CD8-positive, alpha-beta memory T cell (primary cell): ENCODE results near the gene KIF9. TPM values are rescaled to one million over a fixed set of nuclear protein-coding genes. Genes with fewer than 3 reads are reported as not detected.
"Not testable (repeated sequence)": the region's sequence is repeated elsewhere in the genome, so short reads cannot be mapped to it uniquely, and the experiment has no call there.

Source experiments
- CTCF ChIA-PET: fragments of 350-600 bp; sonication (Branson Sonifier 250); formaldehyde crosslinking; loops from one replicate; lab custom pipeline; 2021; ENCODE audit warnings: antibody characterized with exemption; lab: Charles Lee
- POLR2A ChIA-PET: fragments of 350-600 bp; sonication (Branson Sonifier 250); formaldehyde crosslinking; loops from one replicate; lab custom pipeline; 2021; ENCODE audit warnings: antibody characterized with exemption; lab: Charles Lee
- DNase-seq, 5 donors: peaks; one replicate each; pipeline versions ENCODE4 v3.0.0 to v3.0.0-alpha.2; 2020 to 2022; ENCODE audit warnings: mixed read lengths in 1 of 5
- H3K27ac ChIP-seq: one replicate; pipeline ENCODE4 v1.7.0; 2013; ENCODE audit warnings: low read depth, mild to moderate bottlenecking, low read length, moderate library complexity
- H3K27me3 ChIP-seq: 2 replicates; pipeline ENCODE4 v1.7.0; 2013; ENCODE audit warnings: low read length, mild to moderate bottlenecking; ENCODE audit not compliant: insufficient read depth, poor library complexity, severe bottlenecking
- H3K36me3 ChIP-seq: 2 replicates; pipeline ENCODE4 v1.7.0; 2013; ENCODE audit warnings: mild to moderate bottlenecking, low read length, moderate library complexity; ENCODE audit not compliant: insufficient read depth
- H3K4me1 ChIP-seq: 2 replicates; pipeline ENCODE4 v1.7.0; 2013; ENCODE audit warnings: mild to moderate bottlenecking, low read length, moderate library complexity; ENCODE audit not compliant: insufficient read depth
- H3K4me3 ChIP-seq: 2 replicates; pipeline ENCODE4 v1.7.0; 2013; ENCODE audit warnings: mild to moderate bottlenecking, low read length
- H3K9me3 ChIP-seq: 2 replicates; pipeline ENCODE4 v1.7.0; 2013; ENCODE audit warnings: mild to moderate bottlenecking, low read length
- H3K27ac Mint-ChIP-seq, 8 donors: one replicate each; pipeline ENCODE4 v1.8.0; 2020 to 2021; ENCODE audit warnings: mixed read lengths in 8 of 8, mild to moderate bottlenecking in 6 of 8, inconsistent platforms in 3 of 8, moderate library complexity in 3 of 8
- H3K27me3 Mint-ChIP-seq, 2 donors: one replicate each; pipeline ENCODE4 v1.8.0; 2020 to 2021; ENCODE audit warnings: mixed read lengths in 2 of 2, mild to moderate bottlenecking in 1 of 2, moderate library complexity in 1 of 2
- H3K36me3 Mint-ChIP-seq, 3 donors: one replicate each; pipeline ENCODE4 v1.8.0; 2020 to 2021; ENCODE audit warnings: mixed read lengths in 3 of 3, inconsistent platforms in 1 of 3, mild to moderate bottlenecking in 1 of 3
- H3K4me1 Mint-ChIP-seq, 3 donors: one replicate each; pipeline ENCODE4 v1.8.0; 2020 to 2021; ENCODE audit warnings: mixed read lengths in 3 of 3, inconsistent platforms in 1 of 3, mild to moderate bottlenecking in 1 of 3
- H3K4me3 Mint-ChIP-seq, 7 donors: one replicate each; pipeline ENCODE4 v1.8.0; 2020 to 2021; ENCODE audit warnings: mixed read lengths in 7 of 7, mild to moderate bottlenecking in 6 of 7, moderate library complexity in 4 of 7, inconsistent platforms in 2 of 7
- H3K9me3 Mint-ChIP-seq, 5 donors: one replicate each; pipeline ENCODE4 v1.8.0; 2020 to 2022; ENCODE audit warnings: mixed read lengths in 5 of 5, mild to moderate bottlenecking in 3 of 5, moderate library complexity in 2 of 5, inconsistent platforms in 1 of 5
- polyA plus RNA-seq: library from polyadenylated mRNA; unstranded; fragments of 300-500 nt; fragmentation: Illumina TruSeq; gene quantifications from one replicate; pipeline ENCODE4 v1.2.3, GENCODE V29; 2021
- total RNA-seq, 2 experiments: library from RNA; stranded (reverse); gene quantifications; one replicate each; pipeline ENCODE4 v1.2.3, GENCODE V29; 2021

KIF9 gene, protein sequence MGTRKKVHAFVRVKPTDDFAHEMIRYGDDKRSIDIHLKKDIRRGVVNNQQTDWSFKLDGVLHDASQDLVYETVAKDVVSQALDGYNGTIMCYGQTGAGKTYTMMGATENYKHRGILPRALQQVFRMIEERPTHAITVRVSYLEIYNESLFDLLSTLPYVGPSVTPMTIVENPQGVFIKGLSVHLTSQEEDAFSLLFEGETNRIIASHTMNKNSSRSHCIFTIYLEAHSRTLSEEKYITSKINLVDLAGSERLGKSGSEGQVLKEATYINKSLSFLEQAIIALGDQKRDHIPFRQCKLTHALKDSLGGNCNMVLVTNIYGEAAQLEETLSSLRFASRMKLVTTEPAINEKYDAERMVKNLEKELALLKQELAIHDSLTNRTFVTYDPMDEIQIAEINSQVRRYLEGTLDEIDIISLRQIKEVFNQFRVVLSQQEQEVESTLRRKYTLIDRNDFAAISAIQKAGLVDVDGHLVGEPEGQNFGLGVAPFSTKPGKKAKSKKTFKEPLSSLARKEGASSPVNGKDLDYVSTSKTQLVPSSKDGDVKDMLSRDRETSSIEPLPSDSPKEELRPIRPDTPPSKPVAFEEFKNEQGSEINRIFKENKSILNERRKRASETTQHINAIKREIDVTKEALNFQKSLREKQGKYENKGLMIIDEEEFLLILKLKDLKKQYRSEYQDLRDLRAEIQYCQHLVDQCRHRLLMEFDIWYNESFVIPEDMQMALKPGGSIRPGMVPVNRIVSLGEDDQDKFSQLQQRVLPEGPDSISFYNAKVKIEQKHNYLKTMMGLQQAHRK
- total RNA-seq (1 to 10 TPM; 5.8 to 7.2 TPM), polyA plus RNA-seq (7.6 TPM)

DNA sequence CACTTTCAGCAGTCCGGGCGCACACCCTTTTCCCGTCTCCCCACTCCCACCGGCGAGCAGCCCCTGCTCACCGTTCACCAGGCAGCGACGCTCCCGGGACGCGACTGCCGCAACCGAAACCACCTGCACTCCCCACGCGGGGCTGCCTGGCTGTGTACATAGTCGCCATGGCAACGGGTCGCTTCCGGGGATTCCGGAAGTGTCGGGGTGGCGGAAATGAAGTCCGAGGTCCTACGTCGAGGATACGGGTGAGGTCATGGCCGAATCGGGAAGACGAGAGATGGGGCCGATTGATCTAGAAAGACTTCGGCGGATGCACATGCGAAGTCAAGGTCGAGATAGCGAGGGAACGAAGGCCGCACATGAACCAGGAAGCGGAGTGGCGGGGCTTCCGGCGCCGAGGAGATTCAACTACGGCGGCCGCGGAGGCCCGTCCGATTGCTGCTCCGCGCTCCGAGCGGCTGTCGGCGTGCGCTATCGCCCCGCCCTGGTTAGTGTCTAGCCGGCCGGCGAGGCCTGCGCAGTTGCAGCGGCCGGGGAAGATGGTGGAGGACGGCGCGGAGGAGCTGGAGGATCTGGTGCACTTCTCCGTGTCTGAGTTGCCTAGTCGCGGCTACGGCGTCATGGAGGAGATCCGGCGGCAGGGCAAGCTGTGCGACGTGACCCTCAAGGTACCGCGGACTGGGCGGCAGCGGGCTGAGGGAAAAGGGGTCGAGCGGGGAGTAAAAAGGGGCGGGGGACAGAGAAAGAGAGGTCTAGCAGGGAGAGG lies at the start of gene KIF9, which contains the start of gene KLHL18:
TSS of gene KIF9 (minus strand) at position 376 of the 769 bp plus-strand sequence. CDS start 5,425 bp downstream, outside the sequence.
TSS of gene KLHL18 (plus strand) at position 521 of the 769 bp plus-strand sequence. CDS start at position 543, 22 bp downstream.
- Mint-ChIP-seq H3K4me3 (peak within 1 kb of the TSS; percentile 91 to 100 (median 99)), H3K4me1 (peaks cover 31 to 53% (median 48%) of the 10 kb centered on the region in 3 donors), H3K9me3 (no peaks in the 10 kb centered on the region), H3K27me3 (peaks cover 0 to 6% of the 10 kb centered on the region in 2 donors), H3K27ac (peak within 1 kb of the TSS; percentile 96 to 100 (median 100)), H3K36me3 (peaks cover 0 to 26% (median 2%) of the 10 kb centered on the region in 3 donors)
- H3K4me1 ChIP-seq: peaks cover 41% of the 10 kb centered on the region
- no peaks in the 10 kb centered on the region for H3K9me3 ChIP-seq
- CTCF ChIA-PET: interaction anchor here (1.3 kb wide), 2 partner anchors 39 to 118 kb away, joined by 3 to 4 read pairs; partner anchors contain the start of gene SETD2
- peak within 1 kb of the TSS; percentile 97 for H3K4me3 ChIP-seq
- POLR2A ChIA-PET: interaction anchor here (1.6 to 2.2 kb wide), 2 partner anchors 119 to 274 kb away, joined by 4 to 16 read pairs; partner anchors contain the start of gene SETD2
- peaks cover 8% of the 10 kb centered on the region for H3K36me3 ChIP-seq
- H3K27ac ChIP-seq: peak within 1 kb of the TSS; percentile 100
- peak; percentile 96 to 99 (median 97) for DNase-seq
- no peaks in the 10 kb centered on the region for H3K27me3 ChIP-seq

DNA sequence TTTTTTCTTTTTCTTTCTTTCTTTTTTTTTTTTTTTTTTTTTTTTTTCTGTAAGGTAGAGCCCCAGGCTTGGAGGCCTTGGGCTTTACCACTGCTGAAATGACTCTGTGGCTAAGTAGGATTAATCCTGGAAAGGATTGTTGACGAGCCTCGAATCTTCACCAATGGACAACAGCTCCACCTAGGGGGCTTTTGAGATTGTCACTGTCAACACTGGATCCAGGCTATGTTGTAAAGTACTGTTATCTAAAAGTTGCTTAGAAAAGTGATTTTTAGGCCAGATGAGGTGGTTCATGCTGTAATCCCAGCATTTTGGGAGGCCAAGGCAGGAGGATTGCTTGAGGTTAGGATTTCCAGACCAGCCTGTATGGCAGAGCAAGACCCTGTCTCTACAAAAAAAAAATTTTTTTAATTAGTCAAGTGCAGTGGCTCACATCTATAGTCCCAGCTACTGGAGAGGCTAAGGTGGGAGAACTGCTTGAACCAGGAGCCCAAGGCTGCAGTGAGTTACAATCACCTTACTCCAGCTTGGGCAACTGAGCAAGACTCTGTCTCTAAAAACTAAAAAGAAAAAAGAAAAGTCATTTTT lies 41.8 kb upstream of the KIF9 start:
- POLR2A ChIA-PET: interaction anchor here (0.5 to 0.6 kb wide), 2 partner anchors 231 to 632 kb away, joined by 3 to 4 read pairs; no protein-coding TSS in a partner anchor
- H3K36me3 Mint-ChIP-seq: peaks cover 4 to 77% (median 17%) of the 10 kb centered on the region in 3 donors
- H3K27ac Mint-ChIP-seq: peak overlapping the region in 2 of 8 donors; percentile 3 to 24

DNA sequence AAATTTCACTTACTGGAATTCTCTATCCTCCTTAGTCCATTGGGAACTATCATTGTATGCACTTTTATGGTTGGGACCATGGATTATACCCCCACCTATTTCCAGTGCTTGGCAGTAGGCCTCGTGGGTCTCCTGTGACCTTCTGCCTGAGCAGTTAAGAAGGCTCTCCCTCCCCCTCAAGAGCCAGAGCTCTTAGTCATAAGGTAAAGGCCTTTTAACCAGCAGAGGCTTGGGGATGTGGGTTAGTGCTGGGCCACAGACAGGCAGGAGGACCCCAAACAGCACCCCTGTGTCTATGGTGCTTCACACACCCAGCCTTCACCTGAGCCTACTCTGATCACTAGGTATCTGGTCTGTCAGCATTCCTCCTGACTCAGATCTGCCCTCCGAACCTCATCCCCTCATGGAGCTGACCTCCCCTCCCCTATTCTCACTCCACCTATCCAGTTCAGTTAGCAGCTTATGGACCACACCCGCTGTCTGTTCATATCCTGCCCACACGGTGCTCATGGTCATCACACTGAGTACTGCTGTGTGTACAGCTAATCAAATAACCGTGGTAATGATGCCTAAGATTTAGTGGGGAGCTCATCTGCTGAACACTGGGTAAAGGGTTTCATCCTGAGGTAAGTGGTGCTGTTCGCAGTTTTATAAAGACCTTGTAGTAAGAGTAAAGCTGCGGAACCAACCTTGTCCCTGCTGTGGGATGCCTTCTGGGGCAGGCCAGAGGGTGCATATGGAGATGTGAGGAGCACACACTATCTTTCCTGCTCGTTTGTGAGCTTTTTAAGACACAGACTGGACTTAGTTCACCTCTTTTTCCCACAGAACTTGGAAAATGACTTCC lies 41.1 kb upstream of the KIF9 start:
- Mint-ChIP-seq H3K9me3 (no peaks in the 10 kb centered on the region), H3K4me1 (peaks cover 0 to 4% (median 0%) of the 10 kb centered on the region in 3 donors), H3K27me3 (no peaks in the 10 kb centered on the region), H3K27ac (peak overlapping the region; percentile 7 to 72 (median 38)), H3K36me3 (peaks cover 4 to 77% (median 17%) of the 10 kb centered on the region in 3 donors), H3K4me3 (no peak overlapping the region)
- POLR2A ChIA-PET: interaction anchor here (0.5 to 0.6 kb wide), 2 partner anchors 230 to 631 kb away, joined by 3 to 4 read pairs; no protein-coding TSS in a partner anchor
- Histone ChIP-seq H3K9me3 (no peaks in the 10 kb centered on the region), H3K36me3 (peaks cover 13% of the 10 kb centered on the region), H3K4me1 (no peaks in the 10 kb centered on the region), H3K27me3 (no peaks in the 10 kb centered on the region), H3K27ac (no peak overlapping the region), H3K4me3 (no peak overlapping the region)
- DNase-seq: no peak
- CTCF ChIA-PET: interaction anchor here (0.7 to 4.2 kb wide), 22 partner anchors 9 to 1914 kb away, joined by 3 to 21 read pairs (median 4); partner anchors contain the start of gene SETD2

More for the DNA sequence above, 41.8 kb upstream of the KIF9 start:
- CTCF ChIA-PET: interaction anchor here (0.7 to 4.2 kb wide), 22 partner anchors 11 to 1915 kb away, joined by 3 to 21 read pairs (median 4); partner anchors contain the start of gene SETD2
- DNase-seq: peak; percentile 6 to 58 (median 23)
- Mint-ChIP-seq H3K4me3 (no peak overlapping the region), H3K27me3 (no peaks in the 10 kb centered on the region), H3K4me1 (peaks cover 0 to 4% (median 0%) of the 10 kb centered on the region in 3 donors), H3K9me3 (no peaks in the 10 kb centered on the region)
- Histone ChIP-seq H3K4me3 (no peak overlapping the region), H3K27me3 (no peaks in the 10 kb centered on the region), H3K36me3 (peaks cover 13% of the 10 kb centered on the region), H3K9me3 (no peaks in the 10 kb centered on the region), H3K27ac (no peak overlapping the region), H3K4me1 (no peaks in the 10 kb centered on the region)

DNA sequence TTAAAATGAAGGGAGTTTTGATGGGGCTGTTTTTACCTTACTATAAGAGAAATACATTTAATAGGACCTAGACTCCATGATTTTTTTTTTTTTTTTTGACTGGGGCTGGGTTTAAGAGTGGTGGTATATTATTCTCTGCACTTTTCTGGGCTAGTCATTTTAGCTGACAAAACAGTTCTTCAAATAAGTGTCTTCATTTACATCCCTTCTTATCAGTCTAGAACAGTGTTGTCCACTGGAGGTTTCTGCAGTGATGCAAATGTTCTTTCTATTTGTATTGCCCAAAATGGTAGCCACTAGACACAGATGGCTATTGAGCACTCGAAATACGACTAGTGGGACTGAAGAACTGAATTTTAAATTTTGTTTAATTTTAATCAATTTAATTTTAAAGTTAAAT lies 37.4 kb upstream of the KIF9 start:
- no peaks in the 10 kb centered on the region for H3K9me3 Mint-ChIP-seq
- H3K27ac ChIP-seq: no peak overlapping the region
- DNase-seq: no peak
- H3K36me3 Mint-ChIP-seq: peaks cover 4 to 61% (median 18%) of the 10 kb centered on the region in 3 donors
- H3K36me3 ChIP-seq: peaks cover 13% of the 10 kb centered on the region
- no peak overlapping the region for H3K4me3 Mint-ChIP-seq
- H3K27me3 Mint-ChIP-seq: no peaks in the 10 kb centered on the region
- no peaks in the 10 kb centered on the region for H3K27me3 ChIP-seq
- no peaks in the 10 kb centered on the region for H3K9me3 ChIP-seq
- H3K4me1 ChIP-seq: no peaks in the 10 kb centered on the region
- peaks cover 1 to 4% (median 3%) of the 10 kb centered on the region in 3 donors for H3K4me1 Mint-ChIP-seq
- H3K27ac Mint-ChIP-seq: peak overlapping the region in 1 of 8 donors; percentile 40
- H3K4me3 ChIP-seq: no peak overlapping the region
- POLR2A ChIA-PET: interaction anchor here (0.5 kb wide), 1 partner anchor 1559 kb away, joined by 3 read pairs; no protein-coding TSS in a partner anchor
- CTCF ChIA-PET: interaction anchor here (1.1 kb wide), 1 partner anchor 321 kb away, joined by 3 read pairs; no protein-coding TSS in a partner anchor

DNA sequence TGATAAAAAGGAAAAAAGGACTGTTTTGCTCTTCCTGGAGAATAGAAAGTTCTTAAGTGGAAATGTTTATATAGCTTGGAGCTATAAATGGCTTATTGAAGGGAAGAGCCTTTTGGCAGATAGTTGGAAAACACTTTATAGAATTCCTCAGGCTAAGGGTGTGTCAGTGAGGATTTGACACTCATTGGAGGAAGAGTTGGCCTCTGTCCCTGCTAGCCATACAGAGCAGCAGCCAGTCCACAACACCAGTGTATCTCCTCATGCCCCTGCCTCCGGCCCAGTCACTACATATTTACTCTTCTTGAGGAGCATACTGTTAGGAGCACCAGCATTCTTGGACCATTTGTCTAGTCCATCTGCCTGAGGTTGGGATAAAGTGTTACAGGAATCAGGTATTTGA lies 36.3 kb upstream of the KIF9 start:
- H3K9me3 Mint-ChIP-seq: no peaks in the 10 kb centered on the region
- H3K4me1 ChIP-seq: no peaks in the 10 kb centered on the region
- H3K27ac Mint-ChIP-seq: peak overlapping the region in 4 of 8 donors; percentile 5 to 78 (median 37)
- DNase-seq: no peak
- peaks cover 3 to 7% (median 4%) of the 10 kb centered on the region in 3 donors for H3K4me1 Mint-ChIP-seq
- ChIA-PET CTCF (interaction anchor here (1.1 kb wide), 1 partner anchor 320 kb away, joined by 3 read pairs; no protein-coding TSS in a partner anchor), POLR2A (interaction anchor here (0.7 kb wide), 1 partner anchor 459 kb away, joined by 3 read pairs; no protein-coding TSS in a partner anchor)
- H3K27ac ChIP-seq: no peak overlapping the region
- H3K36me3 Mint-ChIP-seq: peaks cover 4 to 62% (median 16%) of the 10 kb centered on the region in 3 donors
- no peak overlapping the region for H3K4me3 ChIP-seq
- no peaks in the 10 kb centered on the region for H3K27me3 Mint-ChIP-seq
- H3K27me3 ChIP-seq: no peaks in the 10 kb centered on the region
- H3K36me3 ChIP-seq: peaks cover 12% of the 10 kb centered on the region
- H3K9me3 ChIP-seq: no peaks in the 10 kb centered on the region
- no peak overlapping the region for H3K4me3 Mint-ChIP-seq

DNA sequence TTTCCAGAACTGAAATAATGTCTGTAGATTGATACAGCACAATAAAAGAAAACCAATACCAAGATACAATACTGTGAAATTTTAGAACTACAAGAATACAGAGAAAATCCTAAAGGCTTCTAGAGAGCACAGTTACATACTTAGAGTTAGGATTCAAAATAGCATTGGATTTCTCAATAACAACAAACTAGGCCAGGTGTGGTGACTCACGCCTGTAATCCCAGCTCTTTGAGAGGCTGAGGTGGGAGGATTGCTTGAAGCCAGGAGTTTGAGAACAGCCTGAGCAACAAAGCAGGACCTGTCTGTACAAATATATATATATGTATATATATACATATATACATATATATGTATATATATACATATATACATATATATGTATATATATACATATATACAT lies 33.6 kb upstream of the KIF9 start:
- H3K27me3 Mint-ChIP-seq, H3K9me3 Mint-ChIP-seq, CTCF ChIA-PET, H3K27me3 ChIP-seq, H3K9me3 ChIP-seq, DNase-seq, H3K27ac Mint-ChIP-seq, H3K4me3 Mint-ChIP-seq, H3K36me3 ChIP-seq, H3K27ac ChIP-seq, H3K4me3 ChIP-seq, POLR2A ChIA-PET, H3K4me1 ChIP-seq: not testable (repeated sequence)
- peaks cover 8 to 16% (median 11%) of the 10 kb centered on the region in 3 donors for H3K4me1 Mint-ChIP-seq
- H3K36me3 Mint-ChIP-seq: peaks cover 0 to 36% (median 11%) of the 10 kb centered on the region in 3 donors
